EL (cell line): ENCODE results near the gene CAVIN3.
"Not testable (repeated sequence)": the region's sequence is repeated elsewhere in the genome, so short reads cannot be mapped to it uniquely, and the experiment has no call there.

Experiments
- DNase-seq: peaks from one replicate; pipeline ENCODE4 v3.0.0-alpha.2; 2016

The CAVIN3 gene

DNA sequence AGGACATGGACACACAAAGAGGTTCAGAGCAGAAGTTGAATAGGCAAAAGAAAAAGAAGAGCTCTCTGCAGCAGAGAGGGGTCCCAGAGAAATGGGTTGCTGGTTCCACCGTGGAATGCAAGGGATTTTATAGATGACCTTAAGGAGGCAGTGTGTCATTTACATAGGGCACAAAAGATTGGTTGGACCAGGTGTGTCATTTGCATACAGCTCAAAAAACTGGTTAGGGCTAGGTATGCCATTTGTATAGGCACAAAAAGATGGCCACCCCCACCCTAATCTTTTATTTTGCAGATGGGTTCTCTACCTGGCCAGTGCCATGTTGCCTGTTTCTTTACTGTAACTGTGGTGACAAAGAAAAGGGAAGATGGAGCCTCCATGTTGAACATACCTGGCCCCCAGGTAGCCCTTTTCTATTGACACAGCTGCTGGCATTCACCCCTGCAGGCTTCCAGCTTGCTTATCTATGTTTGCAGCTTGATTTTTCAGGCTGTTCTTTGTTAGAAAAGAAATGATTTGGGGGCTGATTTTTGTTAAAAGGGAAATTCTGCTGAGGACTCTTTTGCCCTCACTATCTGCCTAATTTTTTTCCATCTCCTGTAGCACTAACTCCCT lies 3.1 kb upstream of the CAVIN3 start:
- DNase-seq: no peak

DNA sequence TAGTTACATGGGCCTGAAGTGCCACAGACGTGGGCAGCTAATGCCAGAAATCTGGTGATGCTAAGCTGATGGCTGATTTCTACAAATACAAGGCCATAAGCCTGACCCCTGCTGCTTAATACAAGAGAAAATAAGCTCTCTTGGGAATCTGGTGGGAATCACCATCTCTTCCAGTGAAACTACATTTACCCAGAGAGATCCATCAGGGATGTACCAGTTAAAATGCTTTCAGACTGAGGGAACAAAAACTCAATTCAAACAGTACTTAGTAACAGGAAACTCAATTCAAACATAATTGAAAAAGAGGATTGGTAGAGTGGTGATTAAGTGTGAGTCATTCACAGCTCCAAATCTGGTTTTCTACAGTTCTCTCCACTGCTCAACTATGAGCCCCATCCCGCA lies 1.7 kb upstream of the CAVIN3 start:
- peak; percentile 60 for DNase-seq

DNA sequence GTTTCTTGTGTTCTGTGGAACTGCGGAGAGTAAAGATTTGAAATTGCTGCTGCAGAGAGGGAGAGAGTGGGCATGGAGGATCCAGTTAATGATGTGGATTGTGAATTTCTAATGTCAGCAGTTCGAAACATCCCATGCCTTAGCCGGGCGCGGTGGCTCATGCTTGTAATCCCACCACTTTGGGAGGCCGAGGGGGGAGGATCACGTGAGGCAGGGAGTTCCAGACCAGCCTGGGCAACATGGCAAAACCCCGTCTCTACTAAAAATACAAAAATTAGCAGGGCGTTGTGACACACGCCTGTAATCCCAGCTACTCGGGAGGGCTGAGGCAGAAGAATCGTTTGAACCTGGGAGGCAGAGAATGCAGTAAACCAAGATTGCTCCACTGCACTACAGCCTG lies 1.1 kb upstream of the CAVIN3 start:
- peak; percentile 11 for DNase-seq

DNA sequence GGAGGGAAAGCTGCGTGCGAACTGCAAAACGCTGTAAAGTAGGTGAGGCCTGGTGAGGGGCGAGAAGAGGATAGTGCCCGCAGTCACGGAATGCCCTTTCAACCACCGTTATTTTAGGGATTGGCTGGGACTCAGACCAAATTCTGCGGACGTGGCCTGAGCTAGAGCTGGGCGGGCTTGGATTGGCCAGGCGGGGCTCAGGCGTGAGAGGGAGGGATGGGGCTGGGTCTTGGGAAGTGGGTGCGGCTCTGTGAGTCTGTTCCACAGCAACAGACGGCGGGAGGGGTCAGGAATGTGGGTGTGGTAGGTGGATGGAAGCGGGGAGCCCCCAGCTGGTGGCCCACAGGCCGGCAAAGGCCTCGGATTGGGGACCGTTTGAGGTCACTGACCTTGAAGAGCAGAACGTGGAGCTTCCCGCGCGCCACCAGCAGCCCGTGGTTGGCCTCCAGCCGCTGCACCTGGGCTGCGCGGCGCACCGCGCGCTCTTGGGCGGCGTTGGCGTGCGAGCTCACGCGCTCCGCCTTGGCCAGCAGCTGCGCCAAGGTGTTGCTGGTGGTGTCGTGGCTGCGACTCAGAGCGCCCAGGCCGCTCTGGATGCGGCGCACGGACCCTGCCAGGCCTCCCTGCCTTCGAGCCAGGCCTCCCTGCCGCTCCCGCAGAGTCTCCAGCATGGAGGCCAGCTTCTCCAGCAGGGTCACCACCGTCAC lies 444 bp downstream of the CAVIN3 start:
- DNase-seq: peak; percentile 96

DNA sequence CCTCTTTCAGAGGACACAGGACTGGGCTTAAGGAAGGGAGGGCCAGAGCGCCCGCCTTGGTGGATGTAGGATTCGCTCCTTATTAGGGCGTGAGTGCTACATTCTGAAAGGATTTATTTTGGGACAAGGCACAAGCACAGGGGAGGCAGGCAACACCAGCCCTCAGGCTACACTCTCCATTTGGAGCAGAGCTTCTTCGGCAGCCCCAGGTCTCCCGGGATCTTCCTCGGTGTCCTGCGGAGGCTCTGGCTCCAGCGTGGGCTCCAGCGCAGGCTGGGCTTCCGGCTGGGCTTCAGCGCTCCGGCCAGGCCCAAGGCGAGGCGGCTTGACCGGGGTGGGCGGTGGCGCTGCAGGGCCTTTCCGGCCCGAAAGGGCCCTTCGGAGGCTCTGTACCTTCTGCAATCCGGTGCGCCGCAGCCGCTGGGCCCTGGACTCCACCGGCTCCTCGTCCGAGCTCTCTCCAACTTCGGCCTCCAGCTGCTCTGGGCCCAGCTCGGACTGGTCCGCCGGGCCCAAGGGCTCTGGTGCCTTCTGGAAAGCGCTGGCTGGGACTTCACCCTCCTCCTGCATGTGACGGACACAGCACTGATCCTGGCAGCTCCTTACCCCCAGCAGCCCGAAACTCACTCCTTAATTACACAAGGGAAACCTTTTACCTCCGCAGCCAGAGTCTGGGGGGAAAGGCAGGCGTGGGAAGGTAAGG lies 1.1 kb downstream of the CAVIN3 start:
- DNase-seq: peak; percentile 57

DNA sequence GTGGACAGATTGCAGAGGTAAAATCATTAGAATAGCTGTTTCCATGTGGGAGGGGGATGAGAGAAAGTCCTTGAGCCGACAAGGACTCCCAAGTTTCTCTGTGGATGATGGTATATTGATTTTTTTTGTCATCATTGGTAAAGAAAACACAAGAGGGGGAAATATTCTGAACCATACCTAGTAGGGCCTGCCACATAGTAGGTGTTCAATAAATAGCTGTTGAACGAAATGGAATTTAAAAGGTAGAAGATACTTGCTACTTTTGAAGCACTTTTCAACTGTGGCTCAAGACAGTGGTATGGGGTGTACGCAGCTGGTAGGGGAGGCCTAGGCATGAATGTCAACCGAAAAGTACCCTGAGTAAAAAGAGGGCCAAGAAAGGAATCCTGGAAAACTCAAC lies 2.1 kb downstream of the CAVIN3 start:
- no peak for DNase-seq

DNA sequence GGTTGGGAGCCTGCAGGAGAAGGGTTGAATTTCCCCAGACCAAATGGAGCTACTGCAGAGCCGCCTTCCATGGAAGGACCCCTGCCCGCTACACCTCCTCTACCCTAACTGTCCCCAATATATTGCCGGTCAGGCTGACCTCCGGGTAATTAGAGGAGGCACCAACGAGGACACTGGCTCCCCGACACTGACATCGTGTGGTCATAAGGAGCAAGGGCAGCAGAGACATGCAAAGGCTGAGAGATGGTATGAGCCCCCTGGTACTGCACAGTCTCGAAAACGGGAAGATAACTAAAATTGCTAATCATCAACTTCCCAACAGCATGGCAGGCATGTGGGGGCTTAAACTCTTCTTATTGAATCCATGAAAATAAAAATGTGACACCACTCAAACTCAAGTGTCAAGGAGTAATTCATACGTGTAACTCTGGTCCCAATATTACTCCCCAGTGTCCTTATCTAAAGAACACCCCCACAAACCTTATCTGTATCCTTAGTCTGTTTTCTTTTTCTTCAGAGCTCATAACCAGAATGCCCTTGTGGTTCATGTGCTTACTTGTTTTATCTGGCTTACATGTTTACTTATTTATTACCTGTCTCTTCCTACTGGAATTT lies 4.4 kb downstream of the CAVIN3 start:
- DNase-seq: peak; percentile 66

DNA sequence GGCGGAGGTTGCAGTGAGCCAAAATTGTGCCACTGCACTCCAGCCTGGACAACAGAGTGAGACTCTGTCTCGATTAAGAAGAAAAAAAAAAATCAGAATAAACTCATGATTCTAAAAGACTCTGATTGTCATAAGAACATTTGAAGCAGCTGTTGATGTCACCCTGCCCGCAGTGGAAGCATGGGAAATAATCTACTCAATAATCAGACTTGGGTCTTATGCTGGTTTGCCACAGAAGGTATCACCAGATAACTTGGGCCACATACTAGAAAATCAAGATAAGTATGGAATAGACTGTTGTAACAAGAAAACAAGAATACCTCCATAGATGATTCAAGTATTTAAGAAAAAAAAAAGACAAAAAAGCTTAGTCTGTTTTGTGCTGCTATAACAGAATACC lies 8.2 kb downstream of the CAVIN3 start:
- no peak for DNase-seq

DNA sequence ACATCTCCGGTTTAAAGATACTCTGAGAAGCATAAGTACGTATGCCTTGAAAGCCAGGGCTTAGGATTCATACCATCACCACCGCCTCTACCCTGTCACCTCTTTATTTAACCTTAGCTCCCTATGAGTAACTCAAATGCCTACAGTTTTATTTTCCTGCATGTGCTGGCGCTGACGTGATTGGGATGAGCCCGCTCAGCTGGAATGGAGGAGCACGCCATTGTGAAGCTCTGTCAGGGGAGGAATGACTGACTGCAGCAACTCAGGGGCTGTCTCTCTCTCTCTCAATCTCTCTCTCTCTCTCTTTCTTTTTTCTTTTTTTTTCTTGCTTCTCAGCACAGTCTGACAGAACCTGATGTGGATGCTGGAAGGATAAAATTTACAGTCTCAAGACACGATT lies 12.4 kb downstream of the CAVIN3 start:
- peak; percentile 57 for DNase-seq

DNA sequence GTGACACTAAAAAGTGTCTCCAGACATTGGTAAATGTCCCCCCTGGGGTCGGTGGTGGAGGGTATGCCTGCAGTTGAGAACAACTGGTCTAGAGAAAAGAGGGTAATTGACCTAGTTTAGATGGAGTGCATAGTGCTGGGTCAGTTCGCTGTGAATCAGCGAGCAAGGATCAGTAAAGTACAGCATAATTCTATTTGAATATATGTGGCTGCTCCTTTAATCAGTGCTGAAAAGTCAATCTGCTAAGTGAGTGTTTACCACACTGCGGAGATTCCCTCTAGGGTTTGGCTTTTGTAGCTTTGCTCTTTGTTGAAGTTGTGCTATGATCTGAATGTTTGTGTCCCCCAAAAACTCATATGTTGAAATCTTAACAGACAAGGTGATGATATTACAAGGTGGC lies 15.0 kb downstream of the CAVIN3 start:
- no peak for DNase-seq

DNA sequence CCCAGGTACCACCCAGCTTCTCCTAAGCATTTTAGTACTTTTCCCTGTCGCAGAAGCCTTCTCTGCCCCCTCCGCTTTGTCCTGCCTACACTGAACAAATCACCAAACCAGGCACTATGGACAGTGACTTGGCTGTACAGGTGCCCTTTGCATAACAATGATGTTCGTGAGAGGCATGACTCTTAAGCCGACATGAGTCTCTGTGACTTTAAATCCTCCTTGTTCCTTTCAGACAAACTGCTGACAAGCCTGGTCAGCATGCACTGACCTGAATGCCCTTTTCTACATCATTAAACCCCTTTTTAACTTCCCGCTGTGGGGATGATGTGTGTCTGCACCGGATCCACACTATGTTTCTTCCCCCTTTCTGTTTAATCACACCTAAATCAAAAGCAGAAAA lies 16.6 kb downstream of the CAVIN3 start:
- no peak for DNase-seq

DNA sequence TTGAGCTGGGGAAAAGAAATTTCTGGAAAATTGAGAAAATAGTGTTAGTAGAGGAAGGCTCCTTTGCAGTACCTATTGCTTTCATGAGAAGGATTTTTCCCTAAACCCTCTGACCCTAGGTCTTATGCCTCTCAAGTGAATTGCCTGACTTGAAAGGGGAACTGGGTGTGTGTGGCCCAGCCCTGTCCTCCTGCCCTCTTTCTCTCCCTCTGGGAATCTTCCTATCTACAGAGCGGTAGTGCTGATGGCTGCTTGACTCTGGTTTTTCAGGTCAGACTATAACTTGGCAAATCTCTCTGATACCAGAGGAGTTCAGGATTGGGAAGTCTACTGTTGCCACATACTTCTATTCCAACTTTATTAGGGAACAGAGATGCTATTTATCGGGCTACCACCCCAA lies 19.2 kb downstream of the CAVIN3 start:
- DNase-seq: no peak

DNA sequence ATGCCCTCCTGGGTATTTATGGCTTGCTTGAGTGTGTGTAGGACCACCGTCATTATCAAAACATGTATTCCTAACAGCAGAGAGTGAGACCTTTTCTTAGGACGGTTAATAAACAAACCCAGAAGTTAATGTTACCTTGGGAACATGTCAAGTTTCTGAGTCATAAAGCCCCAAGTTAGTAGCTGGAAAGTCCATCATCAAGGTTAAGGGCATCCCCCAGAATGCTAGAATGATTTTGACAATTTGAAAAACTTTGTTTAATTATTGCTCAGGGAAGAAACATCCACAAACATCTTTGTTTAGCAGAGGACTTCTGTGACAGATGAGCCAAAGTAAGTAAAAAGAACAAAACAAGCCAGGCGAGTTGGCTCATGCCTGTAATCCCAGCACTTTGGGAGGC lies 20.0 kb downstream of the CAVIN3 start:
- DNase-seq: no peak

DNA sequence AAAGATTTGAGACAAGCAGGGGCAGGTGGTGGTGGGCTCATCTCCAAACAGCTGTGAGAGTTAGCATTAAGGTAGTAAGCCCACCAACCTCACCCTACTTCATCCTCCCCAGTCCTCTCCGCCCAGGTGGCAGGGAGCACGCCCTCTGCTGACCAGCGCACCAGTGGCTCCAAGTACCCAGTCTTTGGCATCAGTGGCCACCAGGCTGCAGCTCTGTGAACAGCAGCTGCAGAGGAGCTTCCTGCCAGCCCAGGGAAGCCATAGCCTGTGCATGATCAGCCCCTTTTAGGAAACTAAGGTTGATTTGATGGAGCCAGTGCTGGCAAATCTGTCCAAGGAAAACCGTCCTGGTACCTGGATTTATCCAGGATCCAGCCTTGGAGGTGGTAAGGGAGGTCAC lies 21.7 kb downstream of the CAVIN3 start:
- DNase-seq: peak; percentile 44

DNA sequence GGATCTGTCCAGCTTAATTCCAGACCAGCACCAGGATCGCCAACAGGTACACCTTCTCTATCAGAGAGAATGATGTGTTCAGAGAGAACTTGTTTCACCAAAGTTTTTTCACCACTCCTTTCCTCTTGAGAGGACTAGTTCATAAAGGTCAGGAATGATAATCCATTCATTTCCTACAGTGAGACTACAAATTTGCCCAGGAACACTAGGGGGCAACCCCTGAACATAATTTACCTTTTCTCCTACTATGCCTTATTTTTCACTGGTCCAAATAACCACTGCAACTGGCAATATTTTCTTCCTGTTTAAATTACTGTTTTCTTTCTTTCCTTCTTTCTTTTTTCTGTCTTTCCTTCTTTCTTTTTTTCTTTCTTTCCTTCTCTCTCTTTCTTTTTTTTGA lies 22.5 kb downstream of the CAVIN3 start:
- DNase-seq: peak; percentile 13

DNA sequence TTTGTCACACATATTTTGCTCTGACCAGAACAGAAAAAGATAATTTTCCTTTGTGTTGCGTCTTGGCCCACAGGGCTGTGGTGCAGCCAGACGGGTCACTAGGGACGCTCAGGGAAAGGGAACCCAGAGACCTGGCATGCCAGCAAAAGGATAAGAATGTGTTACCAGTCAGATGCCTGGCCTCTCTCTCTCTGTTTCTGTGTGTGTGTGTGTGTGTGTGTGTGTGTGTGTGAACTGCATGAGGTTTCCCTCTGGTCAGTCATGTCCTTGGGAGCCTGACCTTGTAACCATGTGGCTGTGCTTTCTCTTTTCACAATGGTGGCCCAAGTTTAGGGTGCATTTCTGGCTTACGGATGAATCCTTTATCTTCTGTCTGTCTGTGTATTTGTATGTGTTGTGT lies 35.3 kb downstream of the CAVIN3 start:
- no peak for DNase-seq

DNA sequence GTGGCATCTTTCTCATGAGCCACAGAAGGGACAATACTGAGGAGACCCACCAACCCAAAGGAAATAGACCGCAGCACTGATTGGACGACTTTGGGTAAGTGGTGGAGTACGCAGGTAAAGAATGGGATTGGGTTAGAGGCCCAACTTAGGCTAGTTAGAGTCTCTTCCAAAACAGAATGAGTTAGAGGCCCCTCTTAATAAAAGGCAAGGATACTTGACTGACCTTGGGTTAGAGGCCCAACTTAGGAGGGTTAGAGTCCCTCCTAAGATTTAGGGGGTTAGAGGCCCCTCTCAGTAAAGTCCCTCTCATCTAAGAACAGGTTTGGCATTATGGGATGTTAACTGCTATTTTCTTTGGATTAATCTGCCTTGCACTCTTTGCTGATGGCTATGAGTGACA lies 36.1 kb downstream of the CAVIN3 start:
- no peak for DNase-seq

DNA sequence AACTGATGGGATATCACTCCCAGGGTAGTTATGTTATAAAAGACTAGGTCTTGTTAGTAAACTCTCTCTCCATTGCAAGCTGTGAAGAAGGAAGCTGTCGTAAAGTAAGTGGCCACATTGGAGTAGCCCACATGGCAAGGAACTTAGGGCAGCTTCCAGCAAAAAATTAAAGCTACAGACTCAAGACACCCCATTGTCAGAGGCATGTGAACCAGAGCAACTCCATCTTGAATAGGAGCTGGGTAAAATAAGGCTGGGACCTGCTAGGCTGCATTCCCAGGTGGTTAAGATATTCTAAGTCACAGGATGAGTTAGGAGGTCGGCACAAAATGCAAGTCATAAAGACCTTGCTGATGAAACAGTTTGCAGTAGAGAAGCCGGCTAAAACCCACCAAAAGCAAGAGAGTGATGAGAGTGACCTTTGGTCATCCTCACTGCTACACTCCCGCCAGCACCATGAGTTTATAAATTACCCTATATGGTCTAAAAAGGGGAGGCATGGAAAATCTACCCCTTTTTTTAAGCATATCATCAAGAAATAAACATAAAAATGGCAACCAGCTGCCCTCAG lies 36.8 kb downstream of the CAVIN3 start:
- DNase-seq: no peak

DNA sequence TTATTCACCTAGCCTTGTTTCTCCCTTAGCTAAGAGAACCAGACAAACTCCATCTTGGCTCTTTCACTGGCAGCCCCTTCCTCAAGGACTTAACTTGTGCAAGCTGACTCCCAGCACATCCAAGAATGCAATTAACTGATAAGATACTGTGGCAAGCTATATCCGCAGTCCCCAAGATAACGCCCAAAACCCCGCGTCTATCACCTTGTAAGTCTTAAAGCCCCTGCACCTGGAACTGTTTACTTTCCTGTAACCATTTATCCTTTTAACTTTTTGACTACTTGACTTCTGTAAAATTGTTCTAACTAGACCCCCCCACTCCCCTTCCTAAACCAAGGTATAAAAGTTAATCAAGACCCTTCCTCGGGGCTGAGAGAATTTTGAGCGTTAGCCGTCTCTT lies 39.5 kb downstream of the CAVIN3 start:
- not testable (repeated sequence) for DNase-seq

DNA sequence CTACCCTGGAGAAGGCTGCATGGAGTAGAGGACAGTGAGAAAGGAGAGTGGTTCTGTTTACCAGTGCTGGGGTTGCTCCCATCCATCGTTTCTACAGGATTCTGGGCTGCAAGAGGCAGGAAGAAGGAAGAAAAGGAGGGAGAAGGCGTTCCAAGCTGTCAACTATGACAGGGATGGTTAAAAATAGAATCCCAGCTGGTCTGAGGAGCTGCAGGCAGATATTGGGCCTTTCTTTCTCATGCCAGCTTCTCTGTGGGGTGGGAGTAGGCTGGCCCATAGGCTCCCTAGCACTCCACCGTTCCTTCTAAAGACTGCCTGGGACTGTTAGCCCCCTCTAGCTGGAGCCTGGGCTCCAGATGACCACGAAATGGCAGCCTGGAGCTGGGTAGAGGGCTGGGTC lies 47.1 kb downstream of the CAVIN3 start:
- no peak for DNase-seq

DNA sequence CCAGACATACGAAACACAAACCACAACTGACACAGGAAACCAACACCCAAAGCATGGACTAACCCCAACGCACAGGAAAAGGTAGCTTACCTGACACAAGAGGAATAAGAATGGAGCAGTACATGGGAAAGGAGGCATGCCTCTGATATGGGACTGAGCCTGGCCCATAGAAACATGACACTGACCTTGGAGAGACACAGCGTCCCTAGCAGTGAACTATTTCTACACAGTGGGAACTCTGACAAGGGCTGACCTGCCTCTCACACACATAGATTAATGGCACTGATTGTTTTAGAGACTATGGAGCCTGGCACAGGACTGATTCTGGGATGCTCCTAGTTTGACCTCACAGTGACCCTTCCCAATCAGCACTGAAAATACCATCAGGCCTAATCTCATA lies 48.7 kb downstream of the CAVIN3 start:
- DNase-seq: no peak

DNA sequence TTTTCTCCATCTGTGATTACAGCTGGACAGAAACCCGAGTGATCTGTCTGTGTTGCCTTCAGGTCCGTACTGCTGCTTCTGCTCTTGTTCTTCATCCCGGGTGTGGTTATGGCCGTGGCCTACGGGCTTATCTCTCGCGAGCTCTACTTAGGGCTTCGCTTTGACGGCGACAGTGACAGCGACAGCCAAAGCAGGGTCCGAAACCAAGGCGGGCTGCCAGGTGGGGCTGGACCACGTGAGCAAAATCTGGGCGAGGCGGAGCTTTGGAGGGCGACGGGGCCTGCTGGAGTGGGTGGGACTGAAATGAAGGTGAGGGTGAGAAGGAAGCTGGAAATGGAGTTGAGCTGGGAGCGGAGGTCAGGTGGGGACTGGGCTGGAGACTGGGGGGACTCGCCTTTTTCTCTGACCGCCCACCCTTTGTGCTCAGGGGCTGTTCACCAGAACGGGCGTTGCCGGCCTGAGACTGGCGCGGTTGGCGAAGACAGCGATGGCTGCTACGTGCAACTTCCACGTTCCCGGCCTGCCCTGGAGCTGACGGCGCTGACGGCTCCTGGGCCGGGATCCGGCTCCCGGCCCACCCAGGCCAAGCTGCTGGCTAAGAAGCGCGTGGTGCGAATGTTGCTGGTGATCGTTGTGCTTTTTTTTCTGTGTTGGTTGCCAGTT lies 49.6 kb downstream of the CAVIN3 start:
- no peak for DNase-seq

DNA sequence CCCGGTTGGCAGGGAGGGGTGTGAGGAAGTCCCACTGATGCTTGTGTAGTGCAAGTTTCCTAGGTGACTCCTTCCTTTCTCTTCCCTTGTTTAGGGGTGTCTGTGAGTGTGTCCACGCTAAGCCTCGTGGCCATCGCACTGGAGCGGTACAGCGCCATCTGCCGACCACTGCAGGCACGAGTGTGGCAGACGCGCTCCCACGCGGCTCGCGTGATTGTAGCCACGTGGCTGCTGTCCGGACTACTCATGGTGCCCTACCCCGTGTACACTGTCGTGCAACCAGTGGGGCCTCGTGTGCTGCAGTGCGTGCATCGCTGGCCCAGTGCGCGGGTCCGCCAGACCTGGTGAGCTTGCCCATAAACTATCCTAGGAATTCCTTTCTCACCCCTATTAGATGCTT lies 50.3 kb downstream of the CAVIN3 start:
- no peak for DNase-seq
